GM12878 (cell line): ENCODE measurements around the gene NUP214. TPM values are rescaled to one million over a fixed set of nuclear protein-coding genes. Genes with fewer than 3 reads are reported as not detected.

ENCODE experiments used
- ATAC-seq: fragments of 200-7000 bp; cut with Tn5 transposase; 3 replicates; pipeline ENCODE4 v1.9.1; 2020; ENCODE audit warnings: mild to moderate bottlenecking, moderate library complexity
- BruUV-seq: library from RNA; stranded (reverse); fragments of 400-500 nt; replicated peaks from 2 replicates; lab custom pipeline; 2021; lab: Mats Ljungman, UMichigan
- CTCF ChIA-PET: fragments of 300-600 bp; sonication (Branson Sonifier 250); formaldehyde crosslinking; extraction: SDS; loops from one replicate; lab custom pipeline; 2021; ENCODE audit warnings: inconsistent platforms; lab: Yijun Ruan, JAX
- POLR2A ChIA-PET: fragments of 350-600 bp; formaldehyde crosslinking; extraction: SDS; loops from one replicate; lab custom pipeline; 2021; ENCODE audit warnings: inconsistent platforms; lab: Charles Lee
- RAD21 ChIA-PET: fragments of 300-600 bp; sonication (Branson Sonifier 250); formaldehyde crosslinking; loops from one replicate; lab custom pipeline; 2023; ENCODE audit warnings: antibody characterized with exemption; ENCODE audit not compliant: unreplicated experiment; lab: Charles Lee
- SMC1A ChIA-PET: fragments of 300-600 bp; sonication (Branson Sonifier 250); formaldehyde crosslinking; loops from one replicate; lab custom pipeline; 2023; ENCODE audit not compliant: unreplicated experiment, uncharacterized antibody; lab: Charles Lee
- DNase-seq: peaks from one replicate; pipeline ENCODE4 v3.0.0-alpha.2; 2011; ENCODE audit warnings: low read depth, low spot score
- FAIRE-seq: peaks from 3 replicates; lab custom pipeline; 2011; peaks lifted over from hg19 to GRCh38; lab: Jason Lieb, UNC
- H2AFZ ChIP-seq: 2 replicates; pipeline ENCODE4 v1.6.0; 2011; ENCODE audit warnings: low read depth, low read length, control low read depth; ENCODE audit not compliant: control insufficient read depth
- H3K27ac ChIP-seq: 2 replicates; pipeline ENCODE4 v1.5.1; 2011; ENCODE audit warnings: control low read depth; ENCODE audit not compliant: control insufficient read depth, insufficient read depth
- H3K27me3 ChIP-seq, 2 experiments: replicated peaks in 1 of 2; 2 replicates each; pipeline versions ENCODE4 v1.6.0 to v1.6.1; 2011; ENCODE audit warnings: low read length in 1 of 2; ENCODE audit not compliant: control insufficient read depth in 2 of 2, insufficient read depth in 2 of 2
- H3K36me3 ChIP-seq, 2 experiments: 2 replicates each; pipeline ENCODE4 v1.5.1; 2011; ENCODE audit warnings: low read length in 1 of 2; ENCODE audit not compliant: control insufficient read depth in 2 of 2, insufficient read depth in 2 of 2
- H3K4me1 ChIP-seq: 2 replicates; pipeline ENCODE4 v1.6.1; 2011; ENCODE audit warnings: mild to moderate bottlenecking, low read length, moderate library complexity, mixed read lengths; ENCODE audit not compliant: control insufficient read depth, insufficient read depth
- H3K4me2 ChIP-seq: 2 replicates; pipeline ENCODE4 v1.6.0; 2011; ENCODE audit warnings: control low read depth; ENCODE audit not compliant: control insufficient read depth, insufficient read depth
- H3K4me3 ChIP-seq: fragments of 200-600 bp; sonication (generic); 2 replicates; pipeline ENCODE4 v1.5.1; 2016
- H3K79me2 ChIP-seq: 2 replicates; pipeline ENCODE4 v1.6.0; 2011; ENCODE audit warnings: low read length; ENCODE audit not compliant: control insufficient read depth, insufficient read depth
- H3K9ac ChIP-seq: 2 replicates; pipeline ENCODE4 v1.8.0; 2011; ENCODE audit warnings: low read length, control low read depth, mixed read lengths; ENCODE audit not compliant: control insufficient read depth, insufficient read depth
- H3K9me3 ChIP-seq: replicated peaks from 3 replicates; pipeline ENCODE4 v1.5.1; 2011; ENCODE audit warnings: mild to moderate bottlenecking, low read length; ENCODE audit not compliant: control insufficient read depth, insufficient read depth
- H4K20me1 ChIP-seq: 2 replicates; pipeline ENCODE4 v1.6.0; 2011; ENCODE audit not compliant: control insufficient read depth, insufficient read depth
- BCL3 ChIP-seq: IDR thresholded peaks from 2 replicates; pipeline ENCODE4 v1.6.1; 2011; ENCODE audit warnings: borderline replicate concordance, low read depth, mild to moderate bottlenecking, moderate library complexity, low read length; ENCODE audit not compliant: insufficient read depth, poor library complexity, severe bottlenecking
- CBFB ChIP-seq: IDR thresholded peaks from 2 replicates; pipeline ENCODE4 v1.6.1; 2016; ENCODE audit warnings: antibody characterized with exemption, low read depth
- CEBPZ ChIP-seq: fragments of 150-350 bp; IDR thresholded peaks from 2 replicates; pipeline ENCODE4 v1.6.1; 2016; ENCODE audit warnings: low read depth, low read length
- IRF5 ChIP-seq: fragments of 450-650 bp; IDR thresholded peaks from 2 replicates; pipeline ENCODE4 v1.6.1; 2017; ENCODE audit warnings: borderline replicate concordance
- SP1 ChIP-seq: IDR thresholded peaks from one replicate; pipeline ENCODE4 v1.6.1; 2011; ENCODE audit warnings: low read depth, low read length
- SPI1 ChIP-seq: IDR thresholded peaks from 2 replicates; pipeline ENCODE4 v1.6.1; 2011; ENCODE audit warnings: low read depth, mild to moderate bottlenecking, low read length, moderate library complexity, borderline replicate concordance; ENCODE audit not compliant: insufficient read depth
- SREBF2 ChIP-seq: IDR thresholded peaks from 2 replicates; pipeline ENCODE4 v1.6.1; 2012; ENCODE audit warnings: mild to moderate bottlenecking, low read length
- TCF7 ChIP-seq: IDR thresholded peaks from 2 replicates; pipeline ENCODE4 v1.6.1; 2014; ENCODE audit warnings: antibody characterized with exemption, borderline replicate concordance
- ZBTB4 ChIP-seq: fragments of 450-650 bp; formaldehyde crosslinking; IDR thresholded peaks from 2 replicates; pipeline ENCODE4 v1.4.0; 2022; ENCODE audit warnings: mild to moderate bottlenecking, moderate library complexity
- WGBS: methylation state at CpG from one replicate; pipeline ENCODE4 v1.1.6; 2016; ENCODE audit warnings: low lambda C conversion rate; ENCODE audit not compliant: insufficient replicate concordance, insufficient coverage; ENCODE audit errors: missing lambda C conversion rate; 5-methylcytosine and 5-hydroxymethylcytosine counted together
- in situ Hi-C: fragments of 300-500 bp; cut with MboI; formaldehyde crosslinking; loops from 9 replicates; pipeline ENCODE4 v1.14.3; 2018; ENCODE audit warnings: mixed read lengths
- intact Hi-C: fragments of 100-400 bp; cut with micrococcal nuclease; formaldehyde crosslinking; loops from one replicate; pipeline ENCODE4 v1.14.2; 2022; ENCODE audit not compliant: unreplicated experiment
- polyA plus RNA-seq, 11 experiments: library from polyadenylated mRNA; depleted of rRNA in 4 of 11; unstranded in 6 of 11; stranded (reverse) in 5 of 11; fragments of >200 nt; fragmentation: Nextera tagmentation in 4 of 11; fragmentation: Illumina TruSeq in 1 of 11; extraction: Ambion mirVana in 4 of 11; extraction: Trizol in 1 of 11; gene quantifications; 1 replicate in 1 of 11; 2 replicates in 10 of 11; pipeline versions ENCODE4 v1.2.1 to v1.2.3, GENCODE V29; 2011 to 2016; ENCODE audit warnings: inconsistent platforms in 2 of 11, missing spikeins in 2 of 11, low read depth in 1 of 11
- total RNA-seq, 4 experiments: library from RNA; depleted of rRNA in 3 of 4; stranded (reverse); fragments of >200 nt in 3 of 4; fragmentation: Illumina TruSeq in 1 of 4; extraction: Trizol in 1 of 4; gene quantifications; 2 replicates each; pipeline versions ENCODE4 v1.2.1 to v1.2.3, GENCODE V29; 2013 to 2021

NUP214 gene
- total and polyA plus RNA-seq, 10 of the 15 experiments (the other 5 are each of a cell fraction or from before 2014, with no cell fraction given): 11.7 to 53.8 (median 17.6) TPM

GRCh38 chr9:131258698-131259431 lies 133.5 kb downstream of the NUP214 start:
- H2AFZ ChIP-seq: no peak overlapping the region
- ChIA-PET SMC1A (interaction anchor here (7.8 kb wide), 1 partner anchor 14 kb away, joined by 154 read pairs; the partner anchor contains the start of gene FAM78A), CTCF (interaction anchor here (0.9 to 11.0 kb wide), 2 partner anchors 14 to 20 kb away, joined by 3 to 151 read pairs; partner anchors contain the start of gene FAM78A), RAD21 (interaction anchor here (9.6 kb wide), 1 partner anchor 13 kb away, joined by 181 read pairs; the partner anchor contains the start of gene FAM78A), POLR2A (interaction anchor here (13.4 kb wide), 1 partner anchor 13 kb away, joined by 267 read pairs; the partner anchor contains the start of gene FAM78A)
- FAIRE-seq: no peak
- intact Hi-C loops: no loop called here
- H3K4me1 ChIP-seq: peaks cover 48% of the 10 kb centered on the region
- peaks cover 20 to 28% of the 10 kb centered on the region in 2 experiments for H3K36me3 ChIP-seq
- no peaks in the 10 kb centered on the region for H3K27me3 ChIP-seq
- no peak overlapping the region for H3K9ac ChIP-seq
- no peak overlapping the region for H3K27ac ChIP-seq
- DNase-seq: no peak
- in situ Hi-C loops: loop anchor here (25.0 kb wide), 2 partner anchors 1422 to 1878 kb away; partner anchors contain the start of genes C9orf78 and USP20
- BruUV-seq: no TSS peak
- no peaks in the 10 kb centered on the region for H3K9me3 ChIP-seq
- 91% methylated on average over 23 of the region's 25 CpGs for WGBS
- no peak for ATAC-seq
- H3K4me2 ChIP-seq: no peak overlapping the region
- no peak overlapping the region for H3K4me3 ChIP-seq
- peaks cover 16% of the 10 kb centered on the region for H3K79me2 ChIP-seq
- H4K20me1 ChIP-seq: no peaks in the 10 kb centered on the region
- TF ChIP-seq SP1: no peak
- TF ChIP-seq SPI1: no peak
- TF ChIP-seq CEBPZ: no peak
- TF ChIP-seq IRF5: no peak
- TF ChIP-seq SREBF2: no peak
- TF ChIP-seq CBFB: no peak
- no peak for TF ChIP-seq BCL3
- no peak for TF ChIP-seq ZBTB4 (CRISPR knock-in tag)
- no peak for TF ChIP-seq TCF7
